BE2C (cell line): ENCODE results near the gene C3orf52. TPM values are rescaled to one million over a fixed set of nuclear protein-coding genes. Genes with fewer than 3 reads are reported as not detected.
"Not testable (repeated sequence)": the region's sequence is repeated elsewhere in the genome, so short reads cannot be mapped to it uniquely, and the experiment has no call there.

ENCODE experiments used
- DNase-seq: peaks from one replicate; pipeline ENCODE4 v3.0.0-alpha.2; 2020
- H3K27me3 ChIP-seq: fragments of 250-450 bp; sonication (Bioruptor Pico); 2 replicates; pipeline ENCODE4 v1.5.1; 2020; ENCODE audit warnings: mild to moderate bottlenecking
- H3K36me3 ChIP-seq: fragments of 250-450 bp; sonication (Bioruptor Pico); 2 replicates; pipeline ENCODE4 v1.5.1; 2020; ENCODE audit warnings: mild to moderate bottlenecking
- H3K4me1 ChIP-seq: fragments of 250-450 bp; sonication (Bioruptor Pico); 2 replicates; pipeline ENCODE4 v1.5.1; 2020
- H3K4me3 ChIP-seq: 2 replicates; pipeline ENCODE4 v1.5.1; 2011; ENCODE audit warnings: low read depth, low read length
- H3K9me3 ChIP-seq: fragments of 250-450 bp; sonication (Bioruptor Pico); 2 replicates; pipeline ENCODE4 v1.5.1; 2020
- CTCF ChIP-seq: IDR thresholded peaks from 2 replicates; pipeline ENCODE4 v1.5.1; 2012; ENCODE audit warnings: mild to moderate bottlenecking, low read depth, low read length
- polyA plus RNA-seq: library from polyadenylated mRNA; unstranded; fragments of >200 nt; gene quantifications from one replicate; pipeline ENCODE4 v1.2.1, GENCODE V29; 2012; ENCODE audit warnings: low read depth, missing spikeins; ENCODE audit not compliant: insufficient read length, insufficient read depth

Gene C3orf52
- polyA plus RNA-seq = 0.42 TPM

- H3K4me1 ChIP-seq = no peaks in the 10 kb centered on the region
- peak; percentile 79 for DNase-seq
- peak within 1 kb of the TSS; percentile 51 for H3K4me3 ChIP-seq
- H3K36me3 ChIP-seq = no peaks in the 10 kb centered on the region
- no peak for TF ChIP-seq CTCF
- H3K9me3 ChIP-seq = no peaks in the 10 kb centered on the region
- no peaks in the 10 kb centered on the region for H3K27me3 ChIP-seq
Measured at GRCh38 chr3:112086076-112086854, at the start of gene C3orf52. C3orf52 (plus strand) TSS chr3:112086389; CDS start chr3:112086408, 19 bp downstream.

GRCh38 chr3:112037194-112037593, 49.0 kb upstream of the C3orf52 start:
- H3K36me3 ChIP-seq, H3K9me3 ChIP-seq, H3K4me3 ChIP-seq, H3K4me1 ChIP-seq, H3K27me3 ChIP-seq, DNase-seq: not testable (repeated sequence)

GRCh38 chr3:112038863-112039262, 47.3 kb upstream of the C3orf52 start:
- Histone ChIP-seq H3K9me3 (no peaks in the 10 kb centered on the region), H3K36me3 (no peaks in the 10 kb centered on the region), H3K27me3 (no peaks in the 10 kb centered on the region), H3K4me3 (no peak overlapping the region), H3K4me1 (no peaks in the 10 kb centered on the region)
- DNase-seq = no peak
- no peak for TF ChIP-seq CTCF

GRCh38 chr3:112041321-112041720, 44.9 kb upstream of the C3orf52 start:
- no peak for DNase-seq
- Histone ChIP-seq H3K4me1 (no peaks in the 10 kb centered on the region), H3K27me3 (no peaks in the 10 kb centered on the region)

GRCh38 chr3:112042842-112043280, 43.3 kb upstream of the C3orf52 start:
- Histone ChIP-seq H3K36me3 (no peaks in the 10 kb centered on the region), H3K4me3 (no peak overlapping the region)
- no peak for DNase-seq

More at GRCh38 chr3:112041321-112041720, 44.9 kb upstream of the C3orf52 start:
- Histone ChIP-seq H3K36me3 (no peaks in the 10 kb centered on the region), H3K4me3 (no peak overlapping the region), H3K9me3 (no peaks in the 10 kb centered on the region)
- no peak for TF ChIP-seq CTCF

GRCh38 chr3:112043621-112044201, 42.5 kb upstream of the C3orf52 start:
- DNase-seq = peak; percentile 56
- Histone ChIP-seq H3K36me3 (no peaks in the 10 kb centered on the region), H3K27me3 (no peaks in the 10 kb centered on the region), H3K9me3 (no peaks in the 10 kb centered on the region), H3K4me1 (no peaks in the 10 kb centered on the region), H3K4me3 (no peak overlapping the region)
- TF ChIP-seq CTCF = peak; percentile 97

More at GRCh38 chr3:112042842-112043280, 43.3 kb upstream of the C3orf52 start:
- no peaks in the 10 kb centered on the region for H3K27me3 ChIP-seq
- H3K4me1 ChIP-seq = no peaks in the 10 kb centered on the region
- H3K9me3 ChIP-seq = no peaks in the 10 kb centered on the region
- TF ChIP-seq CTCF = no peak
